NCI-H146 treated with DMSO at 0.1 percent for 48 hours (cell line): ENCODE measurements around the gene ARAP2.

Experiments used
- DNase-seq: peaks from one replicate; lab custom pipeline; 2025; ENCODE audit not compliant: unreplicated experiment; lab: John Stamatoyannopoulos, UW

ARAP2 gene

DNA sequence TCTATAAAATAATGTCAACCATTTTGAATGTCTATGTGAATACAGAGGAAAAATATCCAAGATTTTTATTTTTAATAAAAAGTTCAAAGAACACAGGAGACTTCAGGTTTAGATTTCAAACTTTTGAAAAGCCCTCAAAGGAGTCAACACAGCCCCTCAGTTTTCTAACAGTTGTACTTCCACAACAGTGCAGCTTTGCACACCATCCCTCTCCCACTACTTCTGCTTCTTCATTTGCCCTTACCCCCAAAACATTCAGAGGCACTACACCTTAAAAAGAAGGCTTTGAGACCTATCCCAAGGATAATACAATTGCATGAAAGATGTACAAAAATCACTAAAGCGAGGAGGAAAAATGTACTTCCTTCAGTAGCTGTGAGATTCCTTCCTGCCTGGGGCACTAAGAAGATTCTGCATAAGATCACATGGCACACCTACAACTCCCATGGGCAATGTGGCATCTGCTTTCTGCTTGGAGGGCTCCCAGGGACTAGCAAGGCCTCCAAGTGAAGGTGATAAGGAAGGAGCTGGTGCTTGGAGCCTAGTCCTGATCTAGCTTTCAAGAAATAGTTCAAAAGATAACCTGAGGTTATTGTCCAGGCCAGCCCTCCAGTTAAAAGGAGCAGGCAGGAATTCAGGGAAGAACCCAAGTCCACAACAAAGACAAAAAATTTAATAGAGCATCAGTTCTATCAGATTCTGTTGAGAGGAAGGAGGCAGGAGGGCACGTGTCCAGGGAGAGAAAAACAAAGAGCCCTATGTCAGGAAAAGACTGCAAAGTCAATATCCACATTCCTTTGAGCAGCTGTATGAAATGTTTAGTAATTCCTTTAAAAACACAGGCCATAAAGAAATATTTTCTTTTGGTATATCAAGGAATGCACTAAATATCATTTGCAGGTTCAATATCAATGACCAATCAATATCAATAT is 19.1 kb downstream of the ARAP2 start:
- DNase-seq: no peak

DNA sequence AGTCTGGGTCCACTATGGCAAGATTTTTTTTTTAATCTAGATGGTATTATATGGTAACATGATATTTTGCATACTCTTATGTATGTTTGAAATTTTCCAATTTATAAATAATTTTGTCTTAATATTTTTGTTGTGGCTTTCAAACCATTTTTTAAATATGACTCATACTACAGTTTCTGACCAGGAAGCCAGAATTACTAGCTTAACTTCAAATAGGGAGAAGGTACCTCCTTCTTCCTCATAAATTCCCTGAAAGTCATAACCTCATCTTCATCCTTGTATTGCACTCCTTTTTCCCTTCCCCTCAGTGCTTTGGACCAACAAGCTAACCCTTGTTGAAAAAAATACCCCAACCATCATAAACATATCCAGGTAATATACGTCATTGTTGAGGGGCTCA is 21.6 kb downstream of the ARAP2 start:
- DNase-seq: no peak

DNA sequence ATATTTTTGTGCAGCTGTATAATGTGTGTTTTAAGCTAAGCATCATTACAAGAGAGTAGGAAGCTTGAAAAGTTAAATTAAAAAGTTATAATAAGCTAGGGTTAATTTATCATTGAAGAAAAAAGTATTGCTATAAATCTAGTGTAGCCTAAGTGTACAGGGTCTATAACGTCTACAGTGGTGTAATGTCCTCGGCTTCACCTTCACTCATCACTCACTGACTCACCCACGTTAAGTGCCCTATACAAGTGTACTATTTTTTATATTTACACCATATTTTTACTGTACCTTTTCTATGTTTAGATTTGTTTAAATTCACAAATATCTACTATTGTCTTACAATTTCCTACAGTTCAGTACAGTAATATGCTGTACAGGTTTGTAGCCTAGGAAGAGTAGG is 23.5 kb downstream of the ARAP2 start:
- DNase-seq: no peak

DNA sequence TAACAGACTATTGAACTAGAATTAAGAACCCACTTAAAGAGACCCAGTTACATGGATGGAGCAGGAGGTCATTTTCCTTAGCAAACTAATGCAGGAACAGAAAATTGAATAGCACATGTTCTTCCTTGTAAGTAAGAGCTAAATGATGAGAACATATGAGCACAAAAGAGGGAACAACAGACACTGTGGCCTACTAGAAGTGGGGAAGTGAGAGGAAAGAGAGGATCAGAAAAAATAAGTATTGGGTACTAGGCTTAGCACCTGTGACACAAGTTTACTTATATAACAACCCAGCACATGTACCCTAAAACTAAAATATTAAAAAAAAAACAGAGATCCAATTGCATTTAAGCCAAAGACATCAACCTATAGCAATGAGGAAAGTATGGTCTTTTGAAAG is 26.2 kb downstream of the ARAP2 start:
- no peak for DNase-seq

GRCh38 chr4:36215627-36216026 is 28.7 kb downstream of the ARAP2 start:
- no peak for DNase-seq

- DNase-seq: no peak
Measured at GRCh38 chr4:36214735-36215485, 29.4 kb downstream of the ARAP2 start.

- peak; percentile 25 for DNase-seq
Measured at GRCh38 chr4:36213977-36214376, 30.3 kb downstream of the ARAP2 start.

- DNase-seq: no peak
Measured at GRCh38 chr4:36211084-36211483, 33.2 kb downstream of the ARAP2 start.

DNA sequence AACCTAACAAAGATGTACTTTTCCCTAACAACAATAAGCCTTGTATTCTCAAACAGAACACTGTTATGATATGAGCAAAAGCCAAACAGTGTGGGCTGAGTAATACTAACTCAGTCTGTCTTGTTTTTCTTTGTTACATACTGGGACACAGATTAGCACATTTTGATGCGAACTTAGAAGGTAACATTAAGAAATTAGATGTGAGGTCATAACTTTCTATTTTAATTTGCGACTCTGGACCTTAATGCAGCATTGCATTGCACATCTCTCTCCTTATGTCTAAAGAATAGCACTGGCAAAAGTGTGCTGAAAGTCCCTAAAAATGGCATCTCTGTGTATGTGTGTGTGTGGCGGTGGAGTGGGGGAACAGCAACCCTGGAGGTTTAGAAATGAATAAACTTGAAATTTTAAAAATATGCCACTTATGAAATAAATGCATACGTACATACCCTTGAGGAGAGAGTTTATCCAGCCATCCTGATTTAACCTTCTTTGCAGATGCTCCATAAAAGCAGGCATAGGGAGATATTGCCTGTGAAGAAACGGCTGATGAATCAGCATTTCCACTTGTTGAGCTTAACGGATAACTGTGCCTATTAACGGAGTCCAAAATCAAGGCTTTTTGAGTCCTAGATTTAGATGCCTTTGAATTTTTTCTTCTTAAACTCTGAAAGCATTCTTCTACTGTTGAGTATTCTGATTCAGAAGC is 34.2 kb downstream of the ARAP2 start:
- no peak for DNase-seq

- DNase-seq: no peak
Measured at GRCh38 chr4:36208893-36209473, 35.3 kb downstream of the ARAP2 start.

GRCh38 chr4:36207831-36208520 is 36.3 kb downstream of the ARAP2 start:
- no peak for DNase-seq

DNA sequence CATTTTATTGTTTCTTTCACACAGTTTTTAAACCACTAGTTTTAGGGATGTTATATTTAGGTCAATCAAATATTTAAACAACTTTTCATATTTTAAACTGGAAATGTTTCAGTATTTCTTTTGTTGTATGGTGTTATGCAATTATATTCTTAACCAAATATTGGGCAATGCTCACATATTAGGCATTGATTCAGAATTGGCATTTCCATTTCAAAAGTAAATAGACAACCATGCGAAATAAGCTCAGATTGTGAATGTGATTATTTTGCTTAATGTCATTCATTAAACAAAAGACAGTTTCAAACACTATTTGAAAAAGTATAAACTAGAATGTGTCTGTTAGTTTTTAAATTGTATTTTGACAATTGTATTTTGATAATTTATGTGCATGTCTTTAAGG is 36.9 kb downstream of the ARAP2 start:
- DNase-seq: no peak

- no peak for DNase-seq
Measured at GRCh38 chr4:36206603-36207311, 37.6 kb downstream of the ARAP2 start.

- no peak for DNase-seq
Measured at GRCh38 chr4:36206012-36206411, 38.3 kb downstream of the ARAP2 start.

GRCh38 chr4:36198861-36199260 is 45.5 kb downstream of the ARAP2 start:
- no peak for DNase-seq

DNA sequence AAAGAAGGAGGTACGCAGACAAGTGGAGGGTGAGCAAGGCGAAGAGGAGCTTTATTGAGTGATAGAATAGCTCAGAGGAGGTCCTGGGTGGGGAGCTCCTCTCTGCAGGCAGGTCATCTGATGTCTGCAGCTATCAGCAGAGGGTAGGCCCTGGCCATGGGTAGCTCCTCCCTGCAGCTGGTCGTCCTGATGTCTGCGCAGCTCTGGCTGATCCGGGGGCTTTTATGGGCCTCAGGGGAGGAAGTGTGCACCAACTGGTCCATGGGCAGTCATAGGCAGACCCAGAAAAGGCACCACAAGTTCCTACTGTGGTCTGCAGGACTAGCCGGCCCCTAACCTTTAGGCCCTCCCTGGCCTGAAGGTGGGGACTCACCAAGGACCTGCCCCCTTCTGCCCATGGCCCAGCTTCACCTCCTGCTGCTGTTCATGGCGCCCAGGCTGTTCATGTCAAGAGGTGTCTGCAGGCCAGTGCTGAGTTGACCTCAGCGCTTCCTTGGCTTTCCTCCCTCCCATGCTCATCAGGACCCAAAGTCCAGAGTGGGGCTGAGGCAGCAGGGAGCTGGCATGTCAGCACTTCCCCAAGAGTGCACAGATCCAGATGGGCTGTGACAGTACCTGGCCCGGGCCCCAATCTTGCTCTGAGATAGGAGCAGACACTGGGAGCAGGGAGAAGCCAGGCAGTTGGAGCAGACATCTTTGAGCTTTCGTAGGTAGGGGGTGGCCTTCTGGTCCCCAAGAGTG is 46.1 kb downstream of the ARAP2 start:
- DNase-seq: no peak

GRCh38 chr4:36197501-36197900 is 46.8 kb downstream of the ARAP2 start:
- no peak for DNase-seq

DNA sequence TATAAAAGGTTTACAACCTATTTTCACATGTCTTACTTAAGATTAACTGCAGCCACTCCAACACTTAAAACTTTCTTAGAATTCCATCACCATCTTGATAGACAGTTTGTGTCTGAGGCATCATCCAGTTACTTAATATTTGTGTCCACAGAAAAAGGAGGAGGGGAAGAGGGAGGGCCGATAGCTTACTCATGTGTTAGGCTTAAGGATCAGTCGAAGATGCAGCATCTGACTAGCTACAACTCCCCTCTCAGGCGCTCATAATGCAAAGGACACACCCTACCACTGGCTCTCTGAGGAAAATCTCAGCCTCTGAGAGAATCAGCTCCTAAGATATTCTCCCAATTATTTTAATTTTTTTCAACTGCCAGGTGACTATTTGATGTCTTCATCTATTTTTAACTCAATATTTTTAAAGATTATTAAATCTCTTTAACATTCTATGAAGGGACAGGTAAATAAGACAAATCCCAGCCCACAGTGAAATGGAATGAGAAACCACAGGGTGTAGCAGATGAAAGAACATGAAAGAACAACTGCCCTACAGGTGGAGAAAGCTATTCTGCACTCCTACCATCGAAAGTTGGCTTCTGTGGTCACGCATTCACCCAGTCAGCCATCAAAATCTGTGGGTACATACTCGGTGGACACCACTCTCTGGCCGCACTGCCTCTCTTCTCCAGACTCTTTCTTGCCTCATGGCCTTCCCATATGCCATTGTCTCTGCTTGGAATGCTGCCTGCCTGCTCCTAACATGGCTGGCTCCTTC is 48.0 kb downstream of the ARAP2 start:
- DNase-seq: no peak

GRCh38 chr4:36192922-36193321 is 51.4 kb downstream of the ARAP2 start:
- no peak for DNase-seq
